Fibroblast of lung (primary cell): ENCODE measurements around the gene TAF12. TPM values are rescaled to one million over a fixed set of nuclear protein-coding genes. Genes with fewer than 3 reads are reported as not detected.
A peak's percentile ranks its signal among the peaks of the same experiment; 100 is the strongest.

Experiments
- DNase-seq, 2 donors: peaks; one replicate each; pipeline versions ENCODE4 v3.0.0 to v3.0.0-alpha.2; 2010; ENCODE audit warnings: low read depth in 2 of 2
- H2AFZ ChIP-seq: 2 replicates; pipeline ENCODE4 v1.5.1; 2012; ENCODE audit warnings: low read length, control low read depth, inconsistent platforms
- H3K27ac ChIP-seq: 2 replicates; pipeline ENCODE4 v1.5.1; 2011; ENCODE audit warnings: low read length, control low read depth; ENCODE audit not compliant: insufficient read depth
- H3K27me3 ChIP-seq: 2 replicates; pipeline ENCODE4 v1.5.1; 2011; ENCODE audit warnings: mild to moderate bottlenecking, low read length; ENCODE audit not compliant: control insufficient read depth, insufficient read depth
- H3K36me3 ChIP-seq: 2 replicates; pipeline ENCODE4 v1.5.1; 2011; ENCODE audit warnings: low read length; ENCODE audit not compliant: control insufficient read depth, insufficient read depth
- H3K4me1 ChIP-seq: 2 replicates; pipeline ENCODE4 v1.5.1; 2011; ENCODE audit warnings: low read length; ENCODE audit not compliant: control insufficient read depth, insufficient read depth; ENCODE audit errors: extremely low read depth
- H3K4me2 ChIP-seq: 2 replicates; pipeline ENCODE4 v1.5.1; 2011; ENCODE audit warnings: low read length, control low read depth; ENCODE audit not compliant: insufficient read depth; ENCODE audit errors: extremely low read depth
- H3K4me3 ChIP-seq, 4 experiments: fragments of 200-600 bp in 1 of 4; sonication (generic) in 1 of 4; replicated peaks in 1 of 4; 2 replicates each; pipeline ENCODE4 v1.5.1; 2011 to 2016; ENCODE audit warnings: low read length in 4 of 4, low read depth in 3 of 4, mild to moderate bottlenecking in 3 of 4, control low read depth in 2 of 4, inconsistent platforms in 1 of 4, mixed read lengths in 1 of 4; ENCODE audit not compliant: insufficient read depth in 1 of 4; ENCODE audit errors: control extremely low read depth in 1 of 4
- H3K79me2 ChIP-seq: 2 replicates; pipeline ENCODE4 v1.5.1; 2012; ENCODE audit warnings: mild to moderate bottlenecking, low read length, inconsistent platforms; ENCODE audit not compliant: control insufficient read depth, insufficient read depth
- H3K9ac ChIP-seq: 2 replicates; pipeline ENCODE4 v1.5.1; 2011; ENCODE audit warnings: mild to moderate bottlenecking, low read length, control low read depth; ENCODE audit not compliant: insufficient read depth
- H3K9me3 ChIP-seq: 2 replicates; pipeline ENCODE4 v1.5.1; 2012; ENCODE audit warnings: low read depth, low read length; ENCODE audit not compliant: control insufficient read depth, insufficient read depth
- H4K20me1 ChIP-seq: 2 replicates; pipeline ENCODE4 v1.5.1; 2011; ENCODE audit warnings: low read length; ENCODE audit not compliant: control insufficient read depth, insufficient read depth; ENCODE audit errors: extremely low read depth
- EZH2 ChIP-seq: IDR thresholded peaks from 2 replicates; pipeline ENCODE4 v1.5.1; 2012; ENCODE audit warnings: low read length, control low read depth, mild to moderate bottlenecking; ENCODE audit errors: missing control alignments
- polyA plus RNA-seq, 2 donors: library from polyadenylated mRNA; depleted of rRNA in 1 of 2; stranded (reverse) in 1 of 2; unstranded in 1 of 2; fragments of >200 nt; gene quantifications; 2 replicates each; pipeline ENCODE4 v1.2.1, GENCODE V29; 2011 to 2012; ENCODE audit warnings: missing spikeins in 1 of 2
- total RNA-seq: library from RNA; depleted of rRNA; stranded (reverse); fragments of >200 nt; gene quantifications from 2 replicates; pipeline ENCODE4 v1.2.1, GENCODE V29; 2014
- TF ChIP-seq, protein P1 (sequence below), 2 donors: IDR thresholded peaks in 1 of 2; conservative IDR thresholded peaks in 1 of 2; 1 replicate in 1 of 2; 2 replicates in 1 of 2; pipeline ENCODE4 v1.5.1; 2011 to 2012; ENCODE audit warnings: low read length in 2 of 2, control low read depth in 1 of 2, inconsistent platforms in 1 of 2, low read depth in 1 of 2, mild to moderate bottlenecking in 1 of 2

TAF12 gene
- total and polyA plus RNA-seq, 2 donors (not counting 1 experiment from before 2014, with no cell fraction given), result 49.7 to 52.2 TPM

DNA sequence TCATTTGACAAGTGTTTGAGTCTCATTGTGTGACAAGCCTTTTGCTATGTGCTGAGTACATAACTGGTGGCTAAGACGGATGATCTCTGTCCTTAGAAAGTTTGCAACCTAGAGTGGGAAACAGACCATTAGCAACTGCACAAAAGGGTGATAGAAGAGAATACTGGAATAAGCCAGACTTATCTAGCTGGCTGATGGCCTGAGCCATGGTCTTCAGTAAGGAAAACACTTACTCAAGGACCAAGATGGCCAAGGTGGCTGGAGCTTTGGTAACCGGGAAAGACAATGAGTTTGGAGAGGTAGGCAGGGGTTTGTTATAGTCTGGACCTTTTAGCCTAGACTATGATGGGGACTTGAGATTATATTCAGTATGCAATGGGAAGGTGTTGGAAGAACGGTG lies 1.6 kb upstream of the TAF12 start:
- H2AFZ ChIP-seq, result no peak overlapping the region
- H3K4me3 ChIP-seq, result peak overlapping the region in 1 of 4 experiments; percentile 99
- peaks cover 13% of the 10 kb centered on the region for H3K4me1 ChIP-seq

DNA sequence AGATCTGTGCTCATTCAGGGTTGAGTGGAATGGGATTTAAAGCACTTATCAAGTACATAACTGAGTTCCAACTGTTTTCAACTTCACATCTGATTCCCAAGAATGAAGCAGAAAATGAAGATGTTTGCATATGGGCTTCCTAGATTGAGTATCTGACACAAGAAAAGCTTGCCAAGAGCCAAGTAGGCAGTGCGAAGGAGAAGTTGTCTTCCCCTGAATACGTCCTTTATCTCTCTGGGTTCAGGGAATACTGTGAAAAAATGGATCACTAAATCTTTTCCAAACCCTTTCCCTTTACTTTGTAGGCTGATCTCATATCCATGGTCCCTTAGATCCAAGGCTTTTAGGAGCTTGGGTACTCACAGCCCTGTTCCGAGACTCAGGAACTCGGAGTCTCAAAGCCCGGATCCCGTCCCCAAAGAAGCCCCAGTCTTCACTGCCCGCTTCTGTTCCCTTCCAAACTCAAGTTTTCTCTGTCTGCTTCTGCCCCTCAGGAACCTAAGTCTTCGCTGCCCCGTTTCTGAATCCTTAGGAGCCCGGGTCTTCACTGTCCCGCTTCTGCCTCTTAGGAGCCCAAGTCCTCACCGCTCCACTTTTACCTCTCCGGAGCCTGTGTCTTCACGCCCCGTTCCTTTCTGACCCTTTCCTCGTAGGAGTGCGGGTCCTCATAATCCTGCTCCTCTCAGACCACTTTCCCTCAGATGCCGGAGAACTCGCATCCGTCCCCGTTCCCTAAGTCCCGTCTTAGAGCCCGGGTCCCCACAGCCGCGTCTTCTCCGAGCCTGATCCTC lies 616 bp downstream of the TAF12 start:
- TF ChIP-seq EZH2, result no peak
- TF ChIP-seq, protein P1, sequence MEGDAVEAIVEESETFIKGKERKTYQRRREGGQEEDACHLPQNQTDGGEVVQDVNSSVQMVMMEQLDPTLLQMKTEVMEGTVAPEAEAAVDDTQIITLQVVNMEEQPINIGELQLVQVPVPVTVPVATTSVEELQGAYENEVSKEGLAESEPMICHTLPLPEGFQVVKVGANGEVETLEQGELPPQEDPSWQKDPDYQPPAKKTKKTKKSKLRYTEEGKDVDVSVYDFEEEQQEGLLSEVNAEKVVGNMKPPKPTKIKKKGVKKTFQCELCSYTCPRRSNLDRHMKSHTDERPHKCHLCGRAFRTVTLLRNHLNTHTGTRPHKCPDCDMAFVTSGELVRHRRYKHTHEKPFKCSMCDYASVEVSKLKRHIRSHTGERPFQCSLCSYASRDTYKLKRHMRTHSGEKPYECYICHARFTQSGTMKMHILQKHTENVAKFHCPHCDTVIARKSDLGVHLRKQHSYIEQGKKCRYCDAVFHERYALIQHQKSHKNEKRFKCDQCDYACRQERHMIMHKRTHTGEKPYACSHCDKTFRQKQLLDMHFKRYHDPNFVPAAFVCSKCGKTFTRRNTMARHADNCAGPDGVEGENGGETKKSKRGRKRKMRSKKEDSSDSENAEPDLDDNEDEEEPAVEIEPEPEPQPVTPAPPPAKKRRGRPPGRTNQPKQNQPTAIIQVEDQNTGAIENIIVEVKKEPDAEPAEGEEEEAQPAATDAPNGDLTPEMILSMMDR (conservative IDR thresholded peaks at IDR 0.05 in 1 of 2, IDR thresholded peaks at IDR 0.05 in 1 of 2; ENCODE audit: low read depth in 1 of 2, low read length in 2 of 2), result no peak
- H3K4me3 ChIP-seq, result peak overlapping the region; percentile 86 to 100 (median 98)
- peak overlapping the region; percentile 94 for H3K9ac ChIP-seq
- H3K27me3 ChIP-seq, result no peaks in the 10 kb centered on the region
- H4K20me1 ChIP-seq, result no peaks in the 10 kb centered on the region
- peaks cover 7% of the 10 kb centered on the region for H3K79me2 ChIP-seq
- H3K9me3 ChIP-seq, result no peaks in the 10 kb centered on the region
- DNase-seq, result peak in 1 of 2 donors; percentile 8
- peak overlapping the region; percentile 100 for H2AFZ ChIP-seq
- H3K4me1 ChIP-seq, result peaks cover 10% of the 10 kb centered on the region
- H3K36me3 ChIP-seq, result no peaks in the 10 kb centered on the region
- H3K4me2 ChIP-seq, result peak overlapping the region; percentile 64
- peak overlapping the region; percentile 92 for H3K27ac ChIP-seq

More for the DNA sequence above, 1.6 kb upstream of the TAF12 start:
- Histone ChIP-seq H3K79me2 (peaks cover 7% of the 10 kb centered on the region), H3K4me2 (peak overlapping the region; percentile 75), H3K27me3 (no peaks in the 10 kb centered on the region), H3K9ac (no peak overlapping the region), H3K9me3 (no peaks in the 10 kb centered on the region), H3K27ac (peak overlapping the region; percentile 92), H4K20me1 (no peaks in the 10 kb centered on the region), H3K36me3 (no peaks in the 10 kb centered on the region)
- DNase-seq, result no peak
- TF ChIP-seq, protein P1 (conservative IDR thresholded peaks at IDR 0.05 in 1 of 2, IDR thresholded peaks at IDR 0.05 in 1 of 2; ENCODE audit: low read depth in 1 of 2, low read length in 2 of 2), result no peak
- TF ChIP-seq EZH2, result no peak

DNA sequence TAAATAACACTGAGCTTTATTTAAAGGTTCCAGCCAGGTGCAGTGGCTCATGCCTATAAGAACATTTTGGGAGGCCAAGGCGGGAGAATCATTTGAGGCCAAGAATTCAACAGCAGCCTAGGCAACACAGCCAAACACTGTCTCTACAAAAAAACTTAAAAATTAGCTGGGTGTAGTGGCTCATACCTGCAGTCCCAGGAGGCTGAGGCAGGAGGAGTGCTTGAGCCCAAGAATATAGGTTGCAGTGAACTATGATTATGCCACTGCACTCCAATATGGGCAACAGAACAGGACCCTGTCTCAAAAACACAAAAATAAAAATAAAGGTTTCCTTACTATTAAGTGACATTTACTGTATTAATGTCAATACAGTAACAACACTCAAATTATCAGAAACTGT lies 2.1 kb downstream of the TAF12 start:
- DNase-seq, result peak in 1 of 2 donors; percentile 8
- peaks cover 9% of the 10 kb centered on the region for H3K79me2 ChIP-seq
- H3K27ac ChIP-seq, result no peak overlapping the region
- no peak overlapping the region for H3K9ac ChIP-seq
- H3K9me3 ChIP-seq, result no peaks in the 10 kb centered on the region
- H3K27me3 ChIP-seq, result no peaks in the 10 kb centered on the region
- no peaks in the 10 kb centered on the region for H4K20me1 ChIP-seq
- H3K4me3 ChIP-seq, result no peak overlapping the region
- no peak for TF ChIP-seq EZH2
- TF ChIP-seq, protein P1 (conservative IDR thresholded peaks at IDR 0.05 in 1 of 2, IDR thresholded peaks at IDR 0.05 in 1 of 2; ENCODE audit: low read depth in 1 of 2, low read length in 2 of 2), result peak in 1 of 2 donors; percentile 39
- H3K4me2 ChIP-seq, result no peak overlapping the region
- peaks cover 8% of the 10 kb centered on the region for H3K4me1 ChIP-seq
- H2AFZ ChIP-seq, result no peak overlapping the region
- H3K36me3 ChIP-seq, result no peaks in the 10 kb centered on the region
